MG63 (cell line): ENCODE data around the gene CES2. TPM values are rescaled to one million over a fixed set of nuclear protein-coding genes. Genes with fewer than 3 reads are reported as not detected.
"Not testable (repeated sequence)": the region's sequence is repeated elsewhere in the genome, so short reads cannot be mapped to it uniquely, and the experiment has no call there.

Experiments
- DNase-seq: peaks from one replicate; pipeline ENCODE4 v3.0.0-alpha.2; 2020
- H3K27me3 ChIP-seq: fragments of 250-450 bp; sonication (Bioruptor Pico); 2 replicates; pipeline ENCODE4 v1.5.1; 2020; ENCODE audit warnings: mild to moderate bottlenecking, moderate library complexity
- H3K36me3 ChIP-seq: fragments of 250-450 bp; sonication (Bioruptor Pico); 2 replicates; pipeline ENCODE4 v1.5.1; 2020; ENCODE audit warnings: mild to moderate bottlenecking, moderate library complexity
- H3K4me3 ChIP-seq: fragments of 250-450 bp; sonication (Bioruptor Pico); 2 replicates; pipeline ENCODE4 v1.5.1; 2020; ENCODE audit warnings: mild to moderate bottlenecking, moderate library complexity
- H3K9me3 ChIP-seq: fragments of 250-450 bp; sonication (Bioruptor Pico); 2 replicates; pipeline ENCODE4 v1.5.1; 2020; ENCODE audit warnings: mild to moderate bottlenecking, moderate library complexity
- total RNA-seq: library from RNA; depleted of rRNA; stranded (reverse); fragments of >200 nt; shearing (Covaris generic); gene quantifications from 2 replicates; pipeline ENCODE4 v1.2.3, GENCODE V29; 2014; ENCODE audit warnings: low replicate concordance; rRNA removed

Gene CES2
- total RNA-seq, 1 experiment from 2014 or later: 32.7 TPM

- not testable (repeated sequence) for H3K27me3 ChIP-seq, H3K4me3 ChIP-seq, H3K36me3 ChIP-seq, DNase-seq, H3K9me3 ChIP-seq
Measured at GRCh38 chr16:66974156-66974931, 39.0 kb downstream of the CES2 start.

DNA sequence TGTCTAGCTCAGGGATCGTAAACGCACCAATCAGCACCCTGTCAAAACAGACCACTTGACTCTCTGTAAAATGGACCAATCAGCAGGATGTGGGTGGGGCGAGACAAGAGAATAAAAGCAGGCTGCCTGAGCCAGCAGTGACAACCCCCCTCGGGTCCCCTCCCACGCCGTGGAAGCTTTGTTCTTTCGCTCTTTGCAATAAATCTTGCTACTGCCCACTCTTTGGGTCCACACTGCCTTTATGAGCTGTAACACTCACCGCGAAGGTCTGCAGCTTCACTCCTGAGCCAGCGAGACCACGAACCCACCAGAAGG is 39.6 kb downstream of the CES2 start:
- not testable (repeated sequence) for H3K27me3 ChIP-seq, H3K9me3 ChIP-seq, H3K4me3 ChIP-seq, DNase-seq, H3K36me3 ChIP-seq

DNA sequence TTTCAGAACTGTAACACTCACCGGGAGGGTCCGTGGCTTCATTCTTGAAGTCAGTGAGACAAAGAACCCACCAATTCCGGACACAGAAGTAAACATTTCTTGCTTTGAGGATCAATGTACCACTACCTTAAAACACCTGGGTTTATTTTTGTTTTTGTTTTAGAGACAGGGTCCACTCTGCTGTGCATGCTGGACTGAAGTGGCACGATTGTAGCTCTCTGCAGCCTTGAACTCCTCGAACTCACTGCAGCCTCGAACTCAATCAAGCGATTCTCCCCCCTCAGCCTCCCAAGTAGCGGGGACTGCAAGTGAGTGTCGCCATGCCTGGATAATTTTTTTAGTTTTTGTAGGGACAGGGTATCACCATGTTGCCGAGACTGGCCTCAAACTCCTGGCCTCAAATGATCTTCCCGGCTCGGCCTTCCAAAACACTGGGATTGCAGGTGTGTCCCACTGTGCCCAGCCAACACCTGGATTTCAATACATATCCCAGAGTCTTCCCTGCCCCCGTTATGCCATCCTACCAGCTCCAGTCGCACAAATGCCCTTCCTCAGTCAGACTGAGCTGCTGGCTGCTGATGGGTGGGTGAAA is 40.1 kb downstream of the CES2 start:
- no peak for DNase-seq
- H3K27me3 ChIP-seq: no peaks in the 10 kb centered on the region

GRCh38 chr16:66976746-66977145 is 41.4 kb downstream of the CES2 start:
- Histone ChIP-seq H3K27me3 (no peaks in the 10 kb centered on the region), H3K9me3 (no peaks in the 10 kb centered on the region), H3K4me3 (no peak overlapping the region), H3K36me3 (no peaks in the 10 kb centered on the region)
- no peak for DNase-seq

More for the DNA sequence above, 40.1 kb downstream of the CES2 start:
- Histone ChIP-seq H3K4me3 (no peak overlapping the region), H3K36me3 (no peaks in the 10 kb centered on the region), H3K9me3 (no peaks in the 10 kb centered on the region)

GRCh38 chr16:66977341-66978113 is 42.2 kb downstream of the CES2 start:
- H3K9me3 ChIP-seq: no peaks in the 10 kb centered on the region
- no peak overlapping the region for H3K4me3 ChIP-seq
- H3K27me3 ChIP-seq: no peaks in the 10 kb centered on the region
- H3K36me3 ChIP-seq: no peaks in the 10 kb centered on the region
- DNase-seq: peak; percentile 69

- Histone ChIP-seq H3K4me3 (no peak overlapping the region), H3K27me3 (no peaks in the 10 kb centered on the region), H3K36me3 (no peaks in the 10 kb centered on the region), H3K9me3 (no peaks in the 10 kb centered on the region)
- peak; percentile 45 for DNase-seq
Measured at GRCh38 chr16:66979011-66979717, 43.8 kb downstream of the CES2 start.

DNA sequence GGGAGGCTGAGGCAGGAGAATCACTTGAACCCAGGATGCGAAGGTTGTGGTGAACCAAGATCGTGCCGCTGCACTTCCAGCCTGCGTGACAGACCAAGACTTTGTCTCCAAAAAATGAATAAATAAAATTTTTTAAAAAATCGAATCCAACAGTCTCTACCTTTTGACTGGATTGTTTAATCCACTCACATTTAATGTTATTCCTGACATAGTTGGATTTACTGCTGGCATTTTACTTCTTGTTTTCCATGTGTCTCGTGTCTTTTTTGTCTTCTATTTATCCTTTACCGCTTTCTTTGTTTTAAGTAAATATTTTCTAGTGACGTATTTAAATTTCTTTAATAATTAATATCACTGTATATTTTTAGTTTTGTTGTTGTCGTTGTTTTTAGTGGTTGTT is 47.7 kb downstream of the CES2 start:
- Histone ChIP-seq H3K9me3 (no peaks in the 10 kb centered on the region), H3K27me3 (no peaks in the 10 kb centered on the region), H3K4me3 (no peak overlapping the region), H3K36me3 (no peaks in the 10 kb centered on the region)
- DNase-seq: no peak

- Histone ChIP-seq H3K27me3 (no peaks in the 10 kb centered on the region), H3K9me3 (no peaks in the 10 kb centered on the region), H3K36me3 (no peaks in the 10 kb centered on the region), H3K4me3 (no peak overlapping the region)
- DNase-seq: no peak
Measured at GRCh38 chr16:66984892-66985311, 49.6 kb downstream of the CES2 start.

GRCh38 chr16:66986559-66986958 is 51.2 kb downstream of the CES2 start:
- Histone ChIP-seq H3K9me3 (no peaks in the 10 kb centered on the region), H3K4me3 (no peak overlapping the region), H3K36me3 (no peaks in the 10 kb centered on the region), H3K27me3 (no peaks in the 10 kb centered on the region)
- no peak for DNase-seq

GRCh38 chr16:66988197-66988788 is 53.0 kb downstream of the CES2 start, which contains the start of gene CES4A:
CES4A (plus strand) TSS chr16:66988589; CDS start chr16:66988773, 184 bp downstream.
- H3K36me3 ChIP-seq: no peaks in the 10 kb centered on the region
- peak; percentile 76 for DNase-seq
- no peaks in the 10 kb centered on the region for H3K9me3 ChIP-seq
- no peaks in the 10 kb centered on the region for H3K27me3 ChIP-seq
- H3K4me3 ChIP-seq: no peak within 1 kb of the TSS

DNA sequence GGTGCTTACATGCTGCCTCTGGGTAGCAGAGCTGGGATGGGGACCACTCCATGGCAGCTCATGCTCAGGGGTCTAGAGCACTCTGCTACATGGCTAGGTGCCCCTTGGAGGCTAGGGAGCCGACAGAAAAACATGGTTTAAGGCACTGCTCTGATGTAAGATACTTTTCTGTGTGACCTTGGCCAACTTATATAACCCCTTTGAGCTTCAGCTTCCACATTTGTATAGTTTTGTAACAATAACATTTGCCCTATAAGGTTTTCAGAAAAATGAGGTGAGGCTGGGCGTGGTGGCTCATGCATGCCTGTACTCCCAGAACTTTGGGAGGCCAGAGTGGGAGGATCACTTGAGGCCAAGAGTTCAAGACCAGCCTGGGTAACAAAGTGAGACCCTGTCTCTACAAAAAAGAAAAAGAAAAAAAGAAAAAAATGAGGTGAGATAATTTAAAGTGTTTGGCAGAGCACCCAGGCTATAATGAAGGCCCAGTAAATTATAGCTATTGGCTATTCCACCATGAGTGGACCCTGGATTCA is 56.3 kb downstream of the CES2 start:
- DNase-seq: no peak
- H3K9me3 ChIP-seq: no peaks in the 10 kb centered on the region
- no peak overlapping the region for H3K4me3 ChIP-seq
- H3K36me3 ChIP-seq: no peaks in the 10 kb centered on the region
- H3K27me3 ChIP-seq: no peaks in the 10 kb centered on the region

GRCh38 chr16:66993558-66993957 is 58.2 kb downstream of the CES2 start:
- H3K27me3 ChIP-seq, H3K36me3 ChIP-seq, H3K4me3 ChIP-seq, DNase-seq, H3K9me3 ChIP-seq: not testable (repeated sequence)

Other genes starting within 250 kb of the CES2 start
- 1.5 and 2.9 TPM in 2 replicates for gene CMTM4, start 238.8 kb upstream of the CES2 start, total RNA-seq
- gene DYNC1LI2, start 183.9 kb upstream of the CES2 start, total RNA-seq: 23.2 and 27.2 TPM in 2 replicates
- gene TERB1, start 133.9 kb upstream of the CES2 start, total RNA-seq: not detected in 2 replicates
- 96.2 and 150 TPM in 2 replicates for gene NAE1, start 104.5 kb upstream of the CES2 start, total RNA-seq
- not detected in 2 replicates for gene CA7, start 91.1 kb upstream of the CES2 start, total RNA-seq
- 2.5 and 6.4 TPM in 2 replicates for gene PDP2, start 55.0 kb upstream of the CES2 start, total RNA-seq
- gene CDH16, start 16.6 kb upstream of the CES2 start, total RNA-seq: not detected in 2 replicates
- 1.6 and 10.4 TPM in 2 replicates for gene RRAD, start 10.0 kb upstream of the CES2 start, total RNA-seq
- gene CIAO2B, start 1.1 kb upstream of the CES2 start, total RNA-seq: 52.7 and 125 TPM in 2 replicates
- gene CES3, start 25.8 kb downstream of the CES2 start, total RNA-seq: 1.3 and 1.9 TPM in 2 replicates
- 0.82 TPM in 1 of 2 replicates, not detected in the other for gene CES4A, start 53.1 kb downstream of the CES2 start, total RNA-seq
- gene CBFB, start 93.6 kb downstream of the CES2 start, total RNA-seq: 15.8 and 22.5 TPM in 2 replicates
- 5.6 and 18.9 TPM in 2 replicates for gene PHAF1, start 174.4 kb downstream of the CES2 start, total RNA-seq
- 5.2 and 10.0 TPM in 2 replicates for gene B3GNT9, start 215.5 kb downstream of the CES2 start, total RNA-seq
- 11.4 and 14.4 TPM in 2 replicates for gene TRADD, start 224.4 kb downstream of the CES2 start, total RNA-seq
- gene FBXL8, start 224.4 kb downstream of the CES2 start, total RNA-seq: 2.5 and 7.0 TPM in 2 replicates
- 3.9 TPM in 1 of 2 replicates, not detected in the other for gene HSF4, start 229.2 kb downstream of the CES2 start, total RNA-seq
- 9.9 and 16.5 TPM in 2 replicates for gene NOL3, start 235.0 kb downstream of the CES2 start, total RNA-seq
- gene MATCAP1, start 248.4 kb downstream of the CES2 start, total RNA-seq: 5.7 and 8.5 TPM in 2 replicates